ENCODE data around the gene RIMS3.
A peak's percentile ranks its signal among the peaks of the same experiment; 100 is the strongest.

Gene RIMS3

GRCh38 chr1:40687661-40688060 lies 22.2 kb upstream of the RIMS3 start:
- TF ChIP-seq TEAD4 (IDR thresholded peaks at IDR 0.05) (no peak), CEBPB (IDR thresholded peaks at IDR 0.05) (no peak), YY1 (IDR thresholded peaks at IDR 0.05; ENCODE audit: low read depth) (no peak), NFIC (IDR thresholded peaks at IDR 0.05) (no peak), ZBTB7A (IDR thresholded peaks at IDR 0.05; ENCODE audit: low read depth) (no peak), TCF12 (IDR thresholded peaks at IDR 0.05; ENCODE audit: low read depth) (no peak), REST (IDR thresholded peaks at IDR 0.05; ENCODE audit: low read depth) (no peak), MAX (IDR thresholded peaks at IDR 0.05) (no peak), USF1 (IDR thresholded peaks at IDR 0.05) (no peak), EGR1 (IDR thresholded peaks at IDR 0.05) (no peak)

GRCh38 chr1:40687059-40687458 lies 21.6 kb upstream of the RIMS3 start:
- TF ChIP-seq REST (IDR thresholded peaks at IDR 0.05; ENCODE audit: low read depth) (no peak), NFIC (IDR thresholded peaks at IDR 0.05) (no peak), ZBTB7A (IDR thresholded peaks at IDR 0.05; ENCODE audit: low read depth) (no peak), EGR1 (IDR thresholded peaks at IDR 0.05) (no peak), TEAD4 (IDR thresholded peaks at IDR 0.05) (no peak), USF1 (IDR thresholded peaks at IDR 0.05) (no peak), CEBPB (IDR thresholded peaks at IDR 0.05) (no peak), TCF12 (IDR thresholded peaks at IDR 0.05; ENCODE audit: low read depth) (no peak), CREB1 (IDR thresholded peaks at IDR 0.05; ENCODE audit: low read depth) (no peak), MAX (IDR thresholded peaks at IDR 0.05) (no peak), TAF1 (IDR thresholded peaks at IDR 0.05; ENCODE audit: low read depth) (no peak)

- no peak for TF ChIP-seq EGR1 (IDR thresholded peaks at IDR 0.05)
- no peak for TF ChIP-seq ZBTB7A (IDR thresholded peaks at IDR 0.05; ENCODE audit: low read depth)
- TF ChIP-seq NFIC (IDR thresholded peaks at IDR 0.05) = no peak
- TF ChIP-seq CEBPB (IDR thresholded peaks at IDR 0.05) = no peak
- TF ChIP-seq REST (IDR thresholded peaks at IDR 0.05; ENCODE audit: low read depth) = no peak
- TF ChIP-seq RAD21 (IDR thresholded peaks at IDR 0.05; ENCODE audit: low read depth) = no peak
- no peak for TF ChIP-seq TCF12 (IDR thresholded peaks at IDR 0.05; ENCODE audit: low read depth)
- TF ChIP-seq TAF1 (IDR thresholded peaks at IDR 0.05; ENCODE audit: low read depth) = no peak
- no peak for TF ChIP-seq FOXM1 (IDR thresholded peaks at IDR 0.05; ENCODE audit: borderline replicate concordance, low read depth)
- TF ChIP-seq TEAD4 (IDR thresholded peaks at IDR 0.05) = no peak
- no peak for TF ChIP-seq CREB1 (IDR thresholded peaks at IDR 0.05; ENCODE audit: low read depth)
- TF ChIP-seq MAX (IDR thresholded peaks at IDR 0.05) = no peak
- no peak for TF ChIP-seq YY1 (IDR thresholded peaks at IDR 0.05; ENCODE audit: low read depth)
- no peak for TF ChIP-seq USF1 (IDR thresholded peaks at IDR 0.05)
- TF ChIP-seq EP300 (IDR thresholded peaks at IDR 0.05; ENCODE audit: borderline replicate concordance) = no peak
Observed at GRCh38 chr1:40684669-40685068, 19.2 kb upstream of the RIMS3 start.

GRCh38 chr1:40679165-40679953 lies 13.9 kb upstream of the RIMS3 start:
- TF ChIP-seq TEAD4 (IDR thresholded peaks at IDR 0.05) = no peak
- TF ChIP-seq MAX (IDR thresholded peaks at IDR 0.05) = no peak
- no peak for TF ChIP-seq EP300 (IDR thresholded peaks at IDR 0.05; ENCODE audit: borderline replicate concordance)
- TF ChIP-seq USF1 (IDR thresholded peaks at IDR 0.05) = peak; percentile 46
- TF ChIP-seq CREB1 (IDR thresholded peaks at IDR 0.05; ENCODE audit: low read depth) = no peak

Measured in Ishikawa (cell line).